Femur (tissue), 1 donor: ENCODE results near the gene NTRK3.
"Not testable (repeated sequence)": the region's sequence is repeated elsewhere in the genome, so short reads cannot be mapped to it uniquely, and the experiment has no call there.

Experiments used
- DNase-seq: peaks from one replicate; pipeline ENCODE4 v3.0.0-alpha.2; 2017

NTRK3 gene

DNA sequence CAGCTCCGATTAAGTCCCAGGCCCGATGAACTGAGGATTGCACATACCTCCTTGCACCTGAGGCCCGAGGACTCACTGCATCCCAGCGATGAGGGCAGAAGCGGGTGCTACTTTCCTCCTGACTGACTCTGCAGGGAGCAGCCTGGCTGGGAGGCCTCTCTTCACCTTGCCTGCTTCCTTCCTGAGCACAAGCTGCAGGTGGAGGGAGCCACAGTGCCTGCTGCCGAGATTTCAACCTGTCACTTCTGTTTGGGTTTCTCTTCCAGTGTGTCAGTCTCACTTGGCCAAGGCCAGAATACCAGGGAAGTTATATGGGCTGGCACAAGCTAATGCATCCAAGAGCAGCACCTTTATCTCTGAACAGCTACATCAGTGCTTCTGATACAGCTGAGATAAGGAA, 185.4 kb downstream of the NTRK3 start:
- no peak for DNase-seq

DNA sequence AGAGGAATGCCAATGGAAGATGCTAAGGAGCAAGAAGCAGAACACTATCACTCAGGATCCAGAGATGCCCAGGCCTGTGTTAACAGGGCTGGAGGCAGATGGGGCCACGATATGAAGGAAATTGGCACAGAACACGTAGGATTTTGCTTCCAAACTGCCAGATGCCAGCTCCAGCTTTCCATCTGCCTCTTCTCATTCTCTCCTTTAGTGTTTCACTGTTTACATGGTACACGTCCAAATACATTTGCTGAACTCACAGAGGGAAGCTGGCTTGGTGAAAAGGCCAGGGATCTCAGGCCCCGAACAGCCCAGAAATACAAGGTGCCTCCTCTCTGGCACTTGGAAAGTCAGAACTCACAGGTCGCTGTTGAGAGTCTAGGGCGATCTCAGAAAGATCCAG, 187.0 kb downstream of the NTRK3 start:
- no peak for DNase-seq

DNA sequence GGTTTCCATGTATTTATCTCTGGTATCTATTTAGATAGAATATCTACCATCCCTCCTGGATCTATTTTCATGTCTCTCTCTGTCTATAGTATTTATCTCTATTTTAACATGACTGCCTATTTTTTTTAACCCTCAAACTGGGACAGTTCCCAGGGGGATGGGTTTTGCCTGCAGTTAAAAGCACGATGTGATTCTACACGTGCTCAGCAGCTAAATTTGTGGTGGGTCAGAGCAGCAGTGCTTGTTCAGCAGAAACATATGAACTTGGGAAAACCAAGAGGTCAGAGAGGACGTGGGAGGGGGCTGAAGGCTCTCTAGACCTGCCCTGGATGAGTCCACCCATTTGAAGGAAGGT, 189.2 kb downstream of the NTRK3 start:
- no peak for DNase-seq

DNA sequence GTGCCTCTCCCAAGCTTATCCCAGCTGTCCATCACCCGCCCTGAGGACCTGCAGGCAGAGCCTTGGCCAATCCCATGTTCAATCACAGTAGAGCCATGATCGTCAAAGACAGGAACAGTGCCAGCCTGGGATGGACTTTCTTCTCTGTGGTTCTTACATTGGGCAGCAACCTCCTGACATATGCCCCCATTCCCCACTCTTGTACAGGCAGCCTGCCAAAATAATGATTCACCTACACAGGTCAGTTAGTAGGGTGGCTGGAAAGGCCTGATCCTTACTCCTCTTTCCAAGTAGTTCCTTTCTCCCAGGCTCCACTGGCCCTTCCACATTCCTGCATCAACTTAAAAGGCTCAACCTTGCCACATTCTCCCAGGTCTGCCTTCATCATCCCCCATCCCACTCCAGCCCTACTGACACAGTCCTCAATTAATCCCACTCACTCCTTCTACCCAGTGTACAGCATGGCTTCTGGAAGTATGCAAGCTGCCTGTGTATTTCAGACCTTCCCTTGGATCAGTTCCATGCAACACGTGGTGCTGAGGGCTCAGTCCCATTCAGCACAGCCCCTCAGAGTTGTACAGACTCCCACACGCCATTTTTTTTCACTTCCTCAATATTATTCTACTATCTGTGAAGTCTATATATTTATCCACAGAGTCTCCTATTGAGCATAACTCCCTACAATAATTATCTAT, 189.8 kb downstream of the NTRK3 start:
- no peak for DNase-seq

DNA sequence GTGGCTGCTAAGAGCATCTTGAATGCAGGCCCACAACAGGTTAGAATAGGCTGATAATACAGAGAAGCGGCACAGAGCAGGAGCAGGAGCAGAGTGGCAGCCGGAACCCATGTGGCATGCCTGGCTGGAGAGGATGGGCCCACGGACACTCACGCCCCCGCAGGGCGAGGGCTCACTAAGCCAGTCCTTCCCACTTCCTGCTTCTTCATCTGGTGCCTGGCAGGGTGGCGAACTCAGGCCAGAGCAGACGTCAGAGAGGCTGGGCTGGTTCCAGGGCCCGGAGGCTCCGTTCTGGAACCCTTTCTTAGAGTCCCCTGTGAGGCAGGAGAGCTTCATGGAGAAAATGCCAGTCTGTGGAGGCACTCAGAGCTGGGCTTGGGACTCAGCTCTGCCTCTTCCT, 195.1 kb downstream of the NTRK3 start:
- no peak for DNase-seq

DNA sequence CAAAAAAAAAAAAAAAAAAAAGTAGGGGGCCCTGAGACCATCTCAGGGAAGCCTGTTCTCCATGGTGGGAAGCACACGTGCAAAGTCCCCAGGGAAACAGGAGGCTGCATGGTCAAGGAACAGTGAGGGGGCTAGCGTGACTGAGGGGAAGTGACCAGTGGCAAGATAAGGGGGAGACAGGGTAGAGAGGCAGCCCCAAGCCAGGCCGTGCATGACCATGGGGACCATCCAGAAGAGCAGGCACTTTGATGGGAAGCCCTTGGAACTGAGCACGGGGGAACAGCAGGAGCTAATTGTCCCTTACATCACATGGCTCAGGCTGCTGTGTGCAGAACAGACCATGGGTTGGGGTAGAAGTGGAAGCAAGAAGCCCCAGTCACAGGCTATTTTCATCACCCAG, 196.2 kb downstream of the NTRK3 start:
- DNase-seq: no peak

DNA sequence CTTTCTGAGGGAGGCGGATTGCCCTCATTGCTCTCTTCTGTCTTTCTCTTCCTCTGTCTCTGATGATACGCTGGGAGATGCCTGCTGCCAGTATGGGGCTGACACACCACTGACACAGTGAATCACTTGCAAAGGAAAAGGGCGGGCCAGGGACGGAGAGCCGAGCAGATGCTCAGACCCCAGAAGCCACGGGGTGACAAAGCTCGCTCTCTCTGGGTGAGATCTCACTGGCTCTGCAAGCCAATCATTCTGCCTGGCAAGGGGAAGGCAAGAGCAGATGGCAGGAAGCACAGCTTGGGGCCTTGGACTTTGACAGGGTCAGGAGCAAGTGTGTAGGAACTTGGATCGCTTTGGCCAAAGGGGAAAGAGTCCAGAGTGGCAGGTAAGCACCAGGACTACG, 198.7 kb downstream of the NTRK3 start:
- no peak for DNase-seq

DNA sequence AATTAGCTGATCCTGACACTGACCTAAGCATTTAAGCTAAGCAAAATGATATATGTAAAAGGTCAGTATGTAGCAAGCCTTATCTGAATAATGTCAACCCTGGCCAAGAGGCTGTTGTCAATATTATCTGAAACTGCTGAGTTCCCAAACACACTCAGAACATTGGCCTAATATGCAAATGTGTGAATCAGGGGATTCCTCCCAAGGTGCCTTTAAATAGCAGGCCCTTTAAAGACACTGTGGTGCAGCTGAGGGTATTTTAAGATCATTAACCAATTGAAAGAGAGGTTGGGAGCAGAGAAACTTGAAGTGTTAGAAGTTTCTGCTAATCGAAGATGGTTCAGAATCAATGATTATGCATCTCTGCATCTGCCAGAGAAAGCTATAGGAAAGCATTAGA, 207.0 kb downstream of the NTRK3 start:
- DNase-seq: no peak

DNA sequence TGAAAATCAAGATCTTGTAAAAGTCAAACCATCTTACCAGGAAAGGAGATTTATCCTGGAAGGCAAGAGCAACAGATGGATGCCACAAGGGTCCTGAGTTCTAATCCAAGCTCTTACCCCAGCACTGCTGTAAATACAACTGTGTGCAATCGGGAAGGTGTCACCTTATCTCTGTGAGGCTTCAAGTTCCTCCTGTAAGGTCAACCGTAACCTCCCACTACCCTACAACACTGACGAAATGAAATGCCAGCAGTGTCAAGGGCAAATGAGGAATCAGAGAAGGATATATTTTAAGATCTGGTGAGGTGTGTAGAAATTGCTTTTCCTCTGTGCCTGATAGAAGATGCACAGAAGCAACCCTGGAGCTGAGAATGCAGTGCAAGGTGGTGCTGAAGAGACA, 207.8 kb downstream of the NTRK3 start:
- DNase-seq: no peak

DNA sequence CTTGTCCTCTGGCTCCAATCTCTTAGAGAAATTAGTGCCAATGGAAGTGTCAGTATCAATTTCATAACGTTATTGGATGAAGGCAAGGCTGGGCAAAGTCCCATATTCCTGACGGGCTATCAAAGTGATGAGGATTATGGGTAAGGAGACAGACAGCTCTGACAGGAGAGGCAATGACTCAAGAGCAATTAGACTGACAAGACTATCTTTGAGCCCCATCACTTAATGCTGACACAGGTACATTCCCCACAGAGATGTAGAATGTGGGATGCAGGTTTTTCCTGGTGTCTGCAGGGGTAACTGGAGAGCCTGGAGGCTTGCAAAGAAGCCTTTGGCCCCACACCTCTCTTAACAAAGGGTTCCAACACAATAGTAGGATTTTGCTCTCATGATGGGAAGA, 208.3 kb downstream of the NTRK3 start:
- no peak for DNase-seq

DNA sequence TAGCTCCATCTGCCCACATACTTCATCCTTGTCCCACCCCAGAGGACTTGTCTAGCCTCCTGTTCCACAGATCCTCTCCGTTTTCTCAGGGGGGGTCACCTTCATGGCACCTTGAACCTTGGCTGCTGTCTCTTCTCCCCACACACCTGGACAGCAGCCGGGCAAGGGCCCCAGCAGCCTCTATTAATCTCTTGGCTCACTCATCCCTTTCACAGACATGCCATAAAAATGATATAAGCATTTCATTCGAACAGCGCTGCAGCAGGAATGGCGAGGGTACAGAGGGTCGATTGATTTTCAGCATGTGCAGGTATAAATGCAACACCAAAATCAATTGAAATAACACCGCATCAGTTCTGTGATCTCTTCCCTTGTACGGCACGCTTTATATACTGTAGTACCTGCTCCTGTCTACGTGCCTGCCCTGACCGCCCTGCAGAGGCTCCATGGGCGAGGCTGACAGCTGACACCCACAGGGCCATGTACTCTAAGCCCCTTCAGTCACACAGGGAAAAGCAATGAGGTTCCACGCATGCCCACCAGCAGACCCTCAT, 209.9 kb downstream of the NTRK3 start:
- DNase-seq: no peak

DNA sequence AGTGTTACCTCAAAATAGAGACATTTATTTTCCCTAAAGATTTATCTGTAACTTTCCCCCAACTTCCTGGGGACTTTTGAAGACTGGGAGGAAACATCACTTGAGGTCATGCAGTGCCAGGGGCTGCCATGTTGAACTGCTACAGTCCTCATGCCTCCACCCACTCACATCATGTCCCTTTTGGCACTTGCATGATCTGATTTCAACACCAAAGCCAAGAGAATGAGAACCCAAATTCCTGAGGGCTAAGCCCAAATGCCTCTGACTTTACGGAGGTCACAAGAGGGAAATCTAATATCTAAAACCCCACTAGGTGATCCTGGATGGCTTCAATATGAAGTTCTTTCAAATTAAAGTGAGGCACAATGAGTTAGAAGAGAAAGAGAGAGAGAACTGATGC, 213.1 kb downstream of the NTRK3 start:
- DNase-seq: no peak

DNA sequence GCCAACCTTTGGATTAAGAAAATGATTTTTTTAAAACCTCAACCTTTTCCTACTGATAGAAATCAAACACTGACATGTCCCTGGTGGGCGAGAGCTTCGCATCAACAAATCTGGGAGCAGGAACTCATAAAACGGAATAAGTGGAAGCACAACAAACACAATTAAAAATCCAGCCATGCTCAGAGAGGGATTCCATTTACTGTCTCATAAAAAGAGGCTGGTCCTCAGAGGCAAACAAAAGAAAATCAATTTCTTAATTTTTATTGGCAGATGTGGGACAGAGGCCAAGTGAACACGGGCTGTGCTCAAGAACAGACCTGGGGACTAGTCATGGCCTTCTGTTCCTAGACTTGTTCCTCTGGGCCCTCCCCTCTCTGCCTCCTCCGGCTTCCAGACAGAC, 214.5 kb downstream of the NTRK3 start:
- DNase-seq: no peak

DNA sequence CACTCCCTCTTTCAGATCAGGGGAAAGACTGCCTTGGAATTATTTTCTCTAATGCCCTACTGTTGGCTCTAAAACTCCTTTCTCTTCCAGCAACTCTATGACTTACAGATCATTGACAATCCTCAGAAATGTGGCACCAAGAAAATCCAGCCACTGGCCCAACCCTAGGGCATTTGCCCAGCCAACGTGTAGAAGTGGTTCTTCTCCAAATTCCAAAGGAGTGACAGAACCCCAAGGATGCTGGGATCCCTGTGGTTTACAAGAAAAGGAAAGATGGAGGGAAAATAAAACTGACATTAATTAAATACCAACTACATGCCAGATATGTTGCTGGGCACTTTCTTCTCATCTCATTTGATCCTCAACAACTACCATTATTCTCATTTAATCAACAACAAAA, 216.0 kb downstream of the NTRK3 start:
- no peak for DNase-seq

DNA sequence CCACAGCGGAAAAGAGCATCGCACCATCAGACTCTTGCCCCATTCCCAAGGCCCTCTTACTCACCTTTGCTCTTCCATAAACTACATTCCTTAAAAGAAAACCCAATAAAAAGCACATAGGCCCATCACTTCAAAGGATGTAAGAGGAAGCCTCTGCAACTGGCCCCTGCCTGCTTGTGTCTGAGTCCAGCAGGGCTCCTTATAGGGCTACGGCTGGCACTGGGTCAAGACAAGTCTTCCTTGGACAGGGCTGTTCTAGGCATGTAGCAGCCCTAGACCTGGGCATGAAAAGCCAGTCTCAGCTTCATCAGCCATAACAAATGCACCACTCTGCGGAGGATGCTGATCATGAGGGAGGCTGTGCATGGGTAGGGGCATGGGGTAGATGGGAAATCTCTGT, 218.3 kb downstream of the NTRK3 start:
- no peak for DNase-seq

DNA sequence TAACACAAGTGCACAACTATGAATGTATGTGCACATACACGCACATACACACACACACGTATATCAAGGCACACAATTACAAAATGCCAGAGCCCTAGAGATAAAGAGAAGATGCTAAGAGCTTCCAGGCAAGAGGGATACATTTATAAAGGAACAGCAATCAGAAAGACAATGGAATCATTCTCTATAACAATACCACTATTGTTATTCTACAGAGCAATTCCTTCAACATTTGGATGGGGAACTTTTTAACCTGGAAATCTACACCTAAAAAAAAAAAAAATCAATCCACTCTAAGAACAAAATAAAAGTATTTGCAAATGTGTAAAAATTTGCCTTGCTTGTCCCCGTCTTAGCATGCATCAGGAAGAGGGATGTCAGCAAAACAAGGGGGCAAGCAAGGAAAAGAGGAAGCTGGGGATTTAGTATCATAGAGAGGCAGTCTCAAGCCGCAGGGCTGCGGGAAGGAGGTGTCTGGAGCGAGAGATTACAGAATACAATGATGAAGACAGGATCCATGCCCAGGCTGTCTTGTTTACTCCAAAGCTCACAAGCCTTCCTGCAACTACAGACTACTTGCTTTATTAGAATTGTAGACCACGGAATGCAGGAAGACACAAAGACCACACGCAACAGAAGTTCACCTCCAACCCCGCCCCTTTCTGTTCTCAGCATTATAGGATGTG, 220.2 kb downstream of the NTRK3 start:
- no peak for DNase-seq

DNA sequence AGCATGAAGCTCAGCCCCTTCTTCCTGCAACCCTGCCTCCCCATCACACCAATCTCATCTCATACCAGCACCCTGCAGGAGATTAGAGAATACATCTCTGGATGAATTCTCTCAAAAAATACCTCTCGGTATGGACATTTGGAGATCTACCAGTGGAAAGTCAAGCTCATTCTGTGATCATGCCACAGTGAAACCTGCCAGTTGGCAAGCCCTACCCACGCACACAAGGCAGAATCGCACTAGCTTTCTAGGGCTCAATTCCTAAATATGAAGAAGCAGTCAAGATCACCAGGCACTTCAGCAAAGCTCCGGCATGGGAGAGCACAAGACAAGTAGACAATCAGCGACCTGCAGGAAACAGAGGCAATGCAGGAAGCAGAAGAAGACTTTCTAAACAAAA, 221.2 kb downstream of the NTRK3 start:
- no peak for DNase-seq

DNA sequence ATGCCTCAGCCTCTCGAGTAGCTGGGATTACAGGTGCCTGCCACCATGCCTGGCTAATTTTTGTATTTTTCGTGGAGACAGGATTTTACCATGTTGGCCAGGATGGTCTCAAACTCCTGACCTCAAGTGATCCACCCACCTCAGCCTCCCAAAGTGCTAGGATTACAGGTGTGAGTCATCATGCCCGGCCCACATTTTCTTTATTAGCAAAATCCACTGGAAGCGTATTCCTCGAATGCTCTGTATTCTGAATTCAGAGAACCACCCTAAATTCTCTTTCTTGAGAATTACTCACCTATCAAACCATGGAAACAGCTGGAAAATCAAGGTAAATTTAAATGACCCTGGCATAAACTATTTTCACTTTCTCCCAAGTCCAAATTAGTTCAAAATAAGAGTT, 223.1 kb downstream of the NTRK3 start:
- DNase-seq: not testable (repeated sequence)

DNA sequence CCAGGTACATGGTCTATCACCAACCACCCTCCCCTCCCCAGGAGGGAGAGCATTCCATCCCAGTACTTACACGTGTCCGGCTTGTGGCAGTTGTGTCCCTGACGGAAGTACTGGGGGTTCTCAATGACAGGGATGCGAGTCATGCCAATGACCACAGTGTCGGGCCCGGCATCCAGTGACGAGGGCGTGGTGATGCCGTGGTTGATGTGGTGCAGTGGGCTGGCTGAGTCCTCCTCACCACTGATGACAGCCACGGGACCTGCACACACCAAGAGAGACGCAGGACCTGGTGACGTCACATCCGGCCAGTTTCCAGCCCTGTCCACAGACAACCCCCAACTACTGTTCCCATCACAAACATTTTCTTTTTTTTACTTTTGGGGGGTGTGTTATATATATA, 223.8 kb downstream of the NTRK3 start:
- no peak for DNase-seq

DNA sequence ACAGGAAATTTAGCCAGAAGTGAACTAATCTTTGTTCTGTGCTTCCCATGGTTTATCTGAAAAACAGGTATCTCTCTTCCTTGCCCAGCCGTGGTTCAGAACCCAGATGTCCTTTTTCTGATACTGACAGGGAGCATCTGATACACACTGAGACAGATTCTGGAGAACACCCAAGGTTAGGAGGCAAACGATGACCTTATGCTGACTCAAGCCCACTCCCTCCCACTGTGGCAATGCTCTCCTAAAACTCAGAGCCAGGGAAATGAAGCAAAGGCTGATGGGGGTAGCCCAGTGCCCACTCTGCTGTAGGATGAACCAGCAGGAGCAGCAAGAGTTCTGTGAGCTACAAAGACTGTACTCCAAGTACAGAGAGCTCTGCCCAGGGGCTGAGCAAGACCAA, 225.1 kb downstream of the NTRK3 start:
- no peak for DNase-seq

DNA sequence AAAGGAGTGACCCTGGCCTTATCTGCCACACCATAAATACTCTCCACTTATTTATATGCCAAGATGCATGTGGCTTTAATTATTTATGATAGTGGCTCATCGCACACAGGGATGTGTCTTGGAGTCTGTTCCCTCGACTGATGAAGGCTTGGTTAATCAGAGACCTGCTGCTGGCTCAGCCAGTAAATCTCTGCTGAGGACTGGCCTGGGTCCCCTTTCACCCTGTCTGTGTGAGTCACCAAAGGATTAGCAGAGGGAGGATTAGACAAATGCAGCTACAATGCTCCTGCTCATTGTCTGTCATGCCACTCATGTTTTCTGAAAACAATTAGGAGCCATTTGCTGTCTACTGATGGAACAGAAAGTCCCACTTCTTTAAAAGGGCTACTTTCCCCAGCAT, 226.8 kb downstream of the NTRK3 start:
- no peak for DNase-seq

DNA sequence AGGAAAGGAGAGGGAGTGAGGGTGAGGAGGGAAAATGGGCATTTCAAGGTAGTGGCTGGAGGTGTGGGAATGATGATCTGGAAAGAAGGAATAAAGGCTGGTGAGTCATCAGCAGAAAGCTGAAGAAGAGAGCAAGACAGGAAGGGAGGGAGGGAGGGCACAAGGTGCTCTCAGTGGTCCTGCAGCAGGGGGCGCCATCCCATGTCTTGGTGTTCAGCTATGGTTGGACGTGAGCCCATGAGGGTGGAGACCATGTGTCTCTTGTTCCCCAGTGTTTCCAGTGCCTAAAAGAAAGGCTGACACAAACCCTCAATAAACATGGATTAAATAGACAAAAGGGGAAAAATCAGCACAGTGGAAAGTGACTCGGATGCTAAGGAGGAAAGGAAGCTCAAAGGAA, 228.5 kb downstream of the NTRK3 start:
- DNase-seq: no peak

DNA sequence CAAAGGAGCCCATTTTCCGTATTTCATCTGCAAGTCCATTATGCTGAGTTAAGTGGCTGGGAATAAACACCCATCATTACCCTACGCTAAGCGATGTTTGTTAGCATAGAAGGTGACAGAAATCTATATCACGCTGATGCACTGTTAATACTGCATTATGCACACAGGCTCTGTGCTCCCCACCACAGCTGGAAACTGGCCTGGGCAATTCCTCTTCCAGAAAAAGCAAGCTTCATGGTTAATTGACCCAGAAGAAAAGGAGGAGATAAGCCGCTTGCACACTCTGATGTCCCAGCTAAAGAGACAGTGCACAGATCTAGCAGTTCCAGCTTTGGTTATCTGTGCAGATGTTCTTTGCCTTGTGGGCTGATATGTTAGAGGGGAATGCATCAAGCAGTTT, 232.6 kb downstream of the NTRK3 start:
- no peak for DNase-seq

DNA sequence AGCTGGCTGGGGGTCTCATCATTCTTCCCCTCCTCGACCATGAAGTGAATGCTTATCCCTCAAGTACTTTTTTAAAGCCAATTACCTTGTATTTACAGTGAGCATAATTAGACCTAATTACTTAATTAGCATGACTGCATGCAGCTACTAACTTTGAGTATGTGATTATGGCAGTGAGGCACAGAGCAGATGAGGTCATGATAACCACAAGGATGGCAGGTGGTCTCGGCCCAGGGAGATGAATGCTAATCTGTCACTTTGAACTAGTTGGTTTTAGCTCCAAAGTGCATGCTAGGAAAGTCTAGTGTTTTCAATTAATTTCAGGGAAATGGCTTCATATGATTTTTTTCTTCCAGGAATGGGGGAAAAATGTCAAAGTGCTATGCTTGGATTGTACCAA, 233.8 kb downstream of the NTRK3 start:
- no peak for DNase-seq

DNA sequence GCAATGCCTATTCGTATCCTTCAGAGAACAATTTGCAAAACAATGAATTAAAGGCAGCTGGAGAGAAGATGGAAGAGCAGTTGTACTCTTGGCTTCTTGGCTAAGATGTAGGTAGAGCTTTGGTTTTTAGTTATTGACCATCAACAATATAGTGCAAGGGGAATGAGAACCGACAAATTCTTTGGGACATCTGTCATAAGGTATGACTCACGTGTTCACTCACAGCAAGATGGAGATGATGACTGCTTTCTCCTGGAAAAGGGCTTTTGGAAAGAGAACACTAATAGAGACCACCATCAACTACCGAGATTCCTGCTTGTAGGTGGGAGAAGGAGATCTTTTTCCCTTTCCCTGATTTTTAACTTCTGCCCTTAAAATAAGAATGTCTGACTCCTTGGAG, 234.9 kb downstream of the NTRK3 start:
- no peak for DNase-seq
